HepG2 (cell line): Measurements from ENCODE around the gene MPG. TPM values are rescaled to one million over a fixed set of nuclear protein-coding genes. Genes with fewer than 3 reads are reported as not detected.

Experiments
- CCDC6 ChIP-seq: sonication (generic); formaldehyde crosslinking; IDR thresholded peaks from 2 replicates; pipeline ENCODE4 v1.8.1; 2022; ENCODE audit warnings: mild to moderate bottlenecking, missing genetic modification reagents, moderate library complexity
- CEBPB ChIP-seq: IDR thresholded peaks from 2 replicates; pipeline ENCODE4 v1.6.1; 2011; ENCODE audit warnings: low read depth, low read length, improper control_type of control experiment, borderline replicate concordance
- MED13 ChIP-seq: sonication (generic); formaldehyde crosslinking; IDR thresholded peaks from 2 replicates; pipeline ENCODE4 v1.5.0; 2020; ENCODE audit warnings: missing genetic modification reagents
- PATZ1 ChIP-seq: sonication (generic); formaldehyde crosslinking; IDR thresholded peaks from 2 replicates; pipeline ENCODE4 v1.4.0; 2020; ENCODE audit warnings: missing genetic modification reagents
- RAD21 ChIP-seq: fragments of 450-650 bp; formaldehyde crosslinking; IDR thresholded peaks from 2 replicates; pipeline ENCODE4 v1.5.0; 2020; ENCODE audit warnings: mild to moderate bottlenecking
- RBM39 ChIP-seq: fragments of 200-400 bp; formaldehyde crosslinking; IDR thresholded peaks from one replicate; pipeline ENCODE4 v1.6.1; 2018; ENCODE audit warnings: antibody characterized with exemption, mild to moderate bottlenecking, low read depth, low read length; ENCODE audit not compliant: poor library complexity, severe bottlenecking
- STAG1 ChIP-seq: sonication (generic); formaldehyde crosslinking; IDR thresholded peaks from 2 replicates; pipeline ENCODE4 v1.4.0; 2020; ENCODE audit warnings: missing genetic modification reagents
- TEAD3 ChIP-seq: optimal IDR thresholded peaks from 2 replicates; pipeline ENCODE3; 2016; ENCODE audit warnings: borderline replicate concordance
- XRCC5 ChIP-seq: fragments of 200-400 bp; formaldehyde crosslinking; optimal IDR thresholded peaks from 2 replicates; pipeline ENCODE3; 2017; ENCODE audit warnings: mild to moderate bottlenecking, low read length
- ZBTB7A ChIP-seq: sonication (generic); formaldehyde crosslinking; IDR thresholded peaks from 2 replicates; pipeline ENCODE4 v1.8.0; 2022; ENCODE audit warnings: mild to moderate bottlenecking, missing genetic modification reagents
- ZMYM2 ChIP-seq: sonication (generic); formaldehyde crosslinking; IDR thresholded peaks from 2 replicates; pipeline ENCODE4 v1.8.0; 2022; ENCODE audit warnings: mild to moderate bottlenecking, missing genetic modification reagents
- ZNF749 ChIP-seq: sonication (generic); formaldehyde crosslinking; IDR thresholded peaks from 2 replicates; pipeline ENCODE4 v1.8.0; 2022; ENCODE audit warnings: mild to moderate bottlenecking, missing genetic modification reagents, moderate library complexity, borderline replicate concordance
- ZNF781 ChIP-seq: sonication (generic); formaldehyde crosslinking; IDR thresholded peaks from 2 replicates; pipeline ENCODE4 v1.5.1; 2020; ENCODE audit warnings: borderline replicate concordance, mild to moderate bottlenecking, missing genetic modification reagents; ENCODE audit errors: not compliant biosample characterization
- polyA plus RNA-seq, 8 experiments: library from polyadenylated mRNA; depleted of rRNA in 3 of 8; stranded (reverse) in 7 of 8; unstranded in 1 of 8; fragments of >200 nt; fragmentation: Illumina TruSeq in 4 of 8; extraction: Trizol in 4 of 8; gene quantifications; 2 replicates each; pipeline versions ENCODE4 v1.2.1 to v1.2.3, GENCODE V29; 2011 to 2016; ENCODE audit warnings: low read depth in 4 of 8, missing spikeins in 1 of 8, mixed read lengths in 1 of 8; ENCODE audit not compliant: insufficient read depth in 1 of 8
- total RNA-seq, 5 experiments: library from RNA; depleted of rRNA; stranded (reverse); fragments of >200 nt; fragmentation: Illumina TruSeq; extraction: Trizol; gene quantifications; 2 replicates each; pipeline ENCODE4 v1.2.3, GENCODE V29; 2016; ENCODE audit warnings: low read depth in 1 of 5
- TF ChIP-seq, protein P1 (sequence below): sonication (generic); formaldehyde crosslinking; conservative IDR thresholded peaks from 2 replicates; pipeline ENCODE4 v1.4.0; 2020; ENCODE audit warnings: mild to moderate bottlenecking, missing genetic modification reagents, moderate library complexity
- TF ChIP-seq, protein P2 (sequence below): IDR thresholded peaks from 2 replicates; pipeline ENCODE4 v1.6.1; 2016
- TF ChIP-seq, protein P3 (sequence below): sonication (generic); formaldehyde crosslinking; IDR thresholded peaks from 2 replicates; pipeline ENCODE4 v1.5.1; 2020; ENCODE audit warnings: mild to moderate bottlenecking, missing genetic modification reagents, moderate library complexity

The MPG gene
- total and polyA plus RNA-seq, 2 of the 13 experiments (the other 11 are each of a cell fraction or from before 2014, with no cell fraction given): 59.1 to 62.5 TPM

DNA sequence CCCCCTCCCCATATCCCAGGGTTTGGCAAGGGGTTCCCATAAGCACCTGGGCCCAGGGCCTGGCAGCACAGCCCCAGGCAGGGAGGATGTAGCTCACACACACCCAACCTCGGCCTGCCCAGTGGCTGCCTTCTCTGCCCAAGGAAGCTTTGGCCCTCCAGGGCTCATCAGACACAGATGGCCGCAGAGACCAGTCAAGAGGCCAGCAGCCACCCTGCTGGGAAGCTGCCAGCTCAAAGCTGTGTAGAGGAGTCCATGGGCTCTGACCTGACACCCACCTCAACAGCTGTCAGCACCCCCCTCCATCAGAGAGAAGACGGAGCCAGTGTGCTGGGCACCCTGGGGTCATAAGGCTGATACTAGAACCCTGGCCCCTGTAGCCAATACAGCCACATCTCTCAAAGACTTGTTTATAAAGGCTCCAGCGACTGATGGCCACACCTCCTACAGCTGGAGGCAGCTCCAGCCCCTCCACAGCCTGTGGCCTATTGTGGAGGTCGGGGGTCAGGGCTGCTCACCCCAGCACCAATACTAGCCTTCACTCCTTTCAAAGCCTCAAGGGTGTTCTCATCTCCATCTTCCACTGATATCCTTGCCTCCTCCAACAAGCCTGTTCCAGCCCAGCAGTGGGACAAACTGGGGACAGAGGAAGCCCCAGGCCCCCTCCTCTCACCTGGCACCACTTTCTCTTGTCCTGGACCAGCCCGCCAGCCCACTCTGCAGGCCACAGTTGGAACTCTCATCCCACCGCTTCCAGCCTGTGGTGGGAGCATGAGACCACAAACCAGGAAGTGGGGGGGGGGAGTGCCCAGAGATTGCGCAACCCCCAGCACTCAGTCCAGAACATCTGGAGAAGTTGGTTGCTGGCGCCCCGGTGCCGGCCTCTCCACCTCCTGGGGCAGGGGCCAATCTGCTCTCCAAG is 2.2 kb upstream of the MPG start (continued):
- TF ChIP-seq, protein P1, sequence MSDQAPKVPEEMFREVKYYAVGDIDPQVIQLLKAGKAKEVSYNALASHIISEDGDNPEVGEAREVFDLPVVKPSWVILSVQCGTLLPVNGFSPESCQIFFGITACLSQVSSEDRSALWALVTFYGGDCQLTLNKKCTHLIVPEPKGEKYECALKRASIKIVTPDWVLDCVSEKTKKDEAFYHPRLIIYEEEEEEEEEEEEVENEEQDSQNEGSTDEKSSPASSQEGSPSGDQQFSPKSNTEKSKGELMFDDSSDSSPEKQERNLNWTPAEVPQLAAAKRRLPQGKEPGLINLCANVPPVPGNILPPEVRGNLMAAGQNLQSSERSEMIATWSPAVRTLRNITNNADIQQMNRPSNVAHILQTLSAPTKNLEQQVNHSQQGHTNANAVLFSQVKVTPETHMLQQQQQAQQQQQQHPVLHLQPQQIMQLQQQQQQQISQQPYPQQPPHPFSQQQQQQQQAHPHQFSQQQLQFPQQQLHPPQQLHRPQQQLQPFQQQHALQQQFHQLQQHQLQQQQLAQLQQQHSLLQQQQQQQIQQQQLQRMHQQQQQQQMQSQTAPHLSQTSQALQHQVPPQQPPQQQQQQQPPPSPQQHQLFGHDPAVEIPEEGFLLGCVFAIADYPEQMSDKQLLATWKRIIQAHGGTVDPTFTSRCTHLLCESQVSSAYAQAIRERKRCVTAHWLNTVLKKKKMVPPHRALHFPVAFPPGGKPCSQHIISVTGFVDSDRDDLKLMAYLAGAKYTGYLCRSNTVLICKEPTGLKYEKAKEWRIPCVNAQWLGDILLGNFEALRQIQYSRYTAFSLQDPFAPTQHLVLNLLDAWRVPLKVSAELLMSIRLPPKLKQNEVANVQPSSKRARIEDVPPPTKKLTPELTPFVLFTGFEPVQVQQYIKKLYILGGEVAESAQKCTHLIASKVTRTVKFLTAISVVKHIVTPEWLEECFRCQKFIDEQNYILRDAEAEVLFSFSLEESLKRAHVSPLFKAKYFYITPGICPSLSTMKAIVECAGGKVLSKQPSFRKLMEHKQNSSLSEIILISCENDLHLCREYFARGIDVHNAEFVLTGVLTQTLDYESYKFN (CRISPR knock-in tag): 0 out of 2 replicates have a peak, but pooled peaks have one; percentile 5
- TF ChIP-seq TEAD3 (CRISPR knock-in tag) (peak; percentile 9), ZNF749 (CRISPR knock-in tag) (no peak), RAD21 (CRISPR knock-in tag) (peak; percentile 40; the same call in 1 of the 2 replicates), MED13 (CRISPR knock-in tag) (no peak), RBM39 (peak; percentile 54), ZNF781 (peak; percentile 65), CEBPB (peak; percentile 100), XRCC5 (peak; percentile 46), PATZ1 (CRISPR knock-in tag) (peak; percentile 82), ZMYM2 (0 out of 2 replicates have a peak, but pooled peaks have one; percentile 28), STAG1 (CRISPR knock-in tag) (peak; percentile 33), ZBTB7A (CRISPR knock-in tag) (peak; percentile 76; the same call in 1 of the 2 replicates), CCDC6 (CRISPR knock-in tag) (0 out of 2 replicates have a peak, but pooled peaks have one; percentile 31)
- TF ChIP-seq, protein P2, sequence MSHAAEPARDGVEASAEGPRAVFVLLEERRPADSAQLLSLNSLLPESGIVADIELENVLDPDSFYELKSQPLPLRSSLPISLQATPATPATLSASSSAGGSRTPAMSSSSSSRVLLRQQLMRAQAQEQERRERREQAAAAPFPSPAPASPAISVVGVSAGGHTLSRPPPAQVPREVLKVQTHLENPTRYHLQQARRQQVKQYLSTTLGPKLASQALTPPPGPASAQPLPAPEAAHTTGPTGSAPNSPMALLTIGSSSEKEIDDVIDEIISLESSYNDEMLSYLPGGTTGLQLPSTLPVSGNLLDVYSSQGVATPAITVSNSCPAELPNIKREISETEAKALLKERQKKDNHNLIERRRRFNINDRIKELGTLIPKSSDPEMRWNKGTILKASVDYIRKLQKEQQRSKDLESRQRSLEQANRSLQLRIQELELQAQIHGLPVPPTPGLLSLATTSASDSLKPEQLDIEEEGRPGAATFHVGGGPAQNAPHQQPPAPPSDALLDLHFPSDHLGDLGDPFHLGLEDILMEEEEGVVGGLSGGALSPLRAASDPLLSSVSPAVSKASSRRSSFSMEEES (CRISPR knock-in tag): 0 out of 2 replicates have a peak, but pooled peaks have one; percentile 46
- TF ChIP-seq, protein P3, sequence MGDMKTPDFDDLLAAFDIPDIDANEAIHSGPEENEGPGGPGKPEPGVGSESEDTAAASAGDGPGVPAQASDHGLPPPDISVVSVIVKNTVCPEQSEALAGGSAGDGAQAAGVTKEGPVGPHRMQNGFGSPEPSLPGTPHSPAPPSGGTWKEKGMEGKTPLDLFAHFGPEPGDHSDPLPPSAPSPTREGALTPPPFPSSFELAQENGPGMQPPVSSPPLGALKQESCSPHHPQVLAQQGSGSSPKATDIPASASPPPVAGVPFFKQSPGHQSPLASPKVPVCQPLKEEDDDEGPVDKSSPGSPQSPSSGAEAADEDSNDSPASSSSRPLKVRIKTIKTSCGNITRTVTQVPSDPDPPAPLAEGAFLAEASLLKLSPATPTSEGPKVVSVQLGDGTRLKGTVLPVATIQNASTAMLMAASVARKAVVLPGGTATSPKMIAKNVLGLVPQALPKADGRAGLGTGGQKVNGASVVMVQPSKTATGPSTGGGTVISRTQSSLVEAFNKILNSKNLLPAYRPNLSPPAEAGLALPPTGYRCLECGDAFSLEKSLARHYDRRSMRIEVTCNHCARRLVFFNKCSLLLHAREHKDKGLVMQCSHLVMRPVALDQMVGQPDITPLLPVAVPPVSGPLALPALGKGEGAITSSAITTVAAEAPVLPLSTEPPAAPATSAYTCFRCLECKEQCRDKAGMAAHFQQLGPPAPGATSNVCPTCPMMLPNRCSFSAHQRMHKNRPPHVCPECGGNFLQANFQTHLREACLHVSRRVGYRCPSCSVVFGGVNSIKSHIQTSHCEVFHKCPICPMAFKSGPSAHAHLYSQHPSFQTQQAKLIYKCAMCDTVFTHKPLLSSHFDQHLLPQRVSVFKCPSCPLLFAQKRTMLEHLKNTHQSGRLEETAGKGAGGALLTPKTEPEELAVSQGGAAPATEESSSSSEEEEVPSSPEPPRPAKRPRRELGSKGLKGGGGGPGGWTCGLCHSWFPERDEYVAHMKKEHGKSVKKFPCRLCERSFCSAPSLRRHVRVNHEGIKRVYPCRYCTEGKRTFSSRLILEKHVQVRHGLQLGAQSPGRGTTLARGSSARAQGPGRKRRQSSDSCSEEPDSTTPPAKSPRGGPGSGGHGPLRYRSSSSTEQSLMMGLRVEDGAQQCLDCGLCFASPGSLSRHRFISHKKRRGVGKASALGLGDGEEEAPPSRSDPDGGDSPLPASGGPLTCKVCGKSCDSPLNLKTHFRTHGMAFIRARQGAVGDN: peak; percentile 41
